GM18909 (cell line): ENCODE data around the gene CRADD.

Source experiments
- ATAC-seq: cut with Tn5 transposase; IDR thresholded peaks from one replicate; pipeline ENCODE4 v1.9.1; 2021; ENCODE audit warnings: mild to moderate bottlenecking; ENCODE audit not compliant: unreplicated experiment, poor library complexity

CRADD gene

GRCh38 chr12:93669452-93669851 lies 7.7 kb upstream of the CRADD start:
- ATAC-seq, result no peak

DNA sequence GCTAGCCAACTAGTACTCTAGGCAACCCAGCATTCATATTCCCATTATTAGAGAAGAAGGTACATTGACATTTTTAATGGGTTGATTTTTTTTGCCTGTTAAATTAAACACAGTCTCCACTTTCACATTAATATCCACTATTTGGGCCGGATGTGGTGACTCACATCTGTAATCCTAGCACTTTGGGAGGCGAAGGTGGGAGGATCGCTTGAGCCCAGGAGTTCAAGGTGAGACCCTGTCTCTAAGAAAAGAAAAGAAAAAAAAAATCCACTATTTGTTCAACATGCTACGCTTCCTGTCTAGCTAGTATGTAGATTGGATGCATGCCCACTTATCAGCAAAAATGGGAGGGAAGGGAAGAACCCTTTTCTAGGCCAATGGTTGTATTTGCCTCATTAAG lies 7.1 kb upstream of the CRADD start:
- no peak for ATAC-seq

GRCh38 chr12:93671044-93671443 lies 6.1 kb upstream of the CRADD start:
- ATAC-seq, result no peak

DNA sequence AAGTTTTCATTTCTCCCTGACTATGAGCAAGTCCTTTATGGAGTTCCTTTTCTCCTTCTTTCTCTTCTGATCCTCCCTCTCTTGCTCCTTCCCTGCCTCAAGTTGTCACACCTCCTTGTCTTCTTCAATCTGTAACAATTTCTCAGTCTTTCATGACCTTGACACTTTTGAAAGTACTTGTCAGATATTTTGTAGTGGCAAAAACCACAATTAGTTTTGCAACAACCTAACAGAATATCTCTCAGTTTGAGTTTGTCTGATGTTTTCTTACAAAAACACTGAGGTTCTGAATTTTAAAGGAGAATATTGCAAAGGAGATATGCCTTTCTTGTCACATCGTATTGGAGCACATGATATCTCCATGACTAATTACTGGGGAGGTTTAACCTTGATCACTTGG lies 4.1 kb upstream of the CRADD start:
- ATAC-seq, result no peak

DNA sequence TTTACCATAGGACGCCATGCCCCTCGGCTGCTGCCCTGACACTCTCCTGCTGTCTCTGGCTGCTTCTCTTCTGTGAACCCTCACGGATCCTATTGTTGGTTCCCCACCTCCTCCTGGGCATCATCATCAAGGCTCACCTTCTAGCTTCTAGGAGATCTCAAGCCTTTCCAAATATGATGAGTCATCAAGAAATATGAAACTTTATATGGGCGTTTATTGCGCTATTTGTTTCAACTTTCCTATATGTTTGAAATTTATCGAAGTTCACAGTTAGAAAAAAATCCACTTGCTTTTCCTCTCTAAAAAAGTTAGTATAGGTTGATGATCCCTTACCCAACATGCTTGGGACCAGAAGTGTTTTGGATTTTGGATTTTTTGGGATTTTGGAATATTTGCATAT lies 2.8 kb upstream of the CRADD start:
- no peak for ATAC-seq

- ATAC-seq, result no peak
Measured at GRCh38 chr12:93676408-93677194, 574 bp upstream of the CRADD start.

- ATAC-seq, result no peak
Measured at GRCh38 chr12:93678779-93679178, 1.6 kb downstream of the CRADD start.

GRCh38 chr12:93679308-93679925 lies 2.2 kb downstream of the CRADD start:
- no peak for ATAC-seq

DNA sequence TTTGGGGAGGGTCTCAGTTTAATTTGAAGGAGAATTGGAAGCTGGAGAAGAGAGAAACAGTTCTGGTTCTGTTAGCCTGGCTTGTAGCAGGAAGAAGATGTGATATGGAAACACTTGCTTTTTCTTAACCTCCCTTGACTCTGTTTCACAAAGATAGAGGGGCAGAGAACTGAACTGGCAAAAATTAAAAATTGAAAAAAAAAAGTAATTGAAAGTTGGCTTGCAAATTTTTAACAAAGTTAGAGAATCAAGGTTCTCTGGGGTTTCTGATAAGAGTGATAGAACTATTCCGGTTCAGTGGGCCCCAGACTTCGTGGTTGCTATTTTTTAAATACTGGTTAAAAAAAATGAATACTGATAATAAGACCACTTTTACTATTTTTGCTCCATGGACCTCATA lies 2.8 kb downstream of the CRADD start:
- no peak for ATAC-seq

- ATAC-seq, result no peak
Measured at GRCh38 chr12:93682846-93683261, 5.7 kb downstream of the CRADD start.

DNA sequence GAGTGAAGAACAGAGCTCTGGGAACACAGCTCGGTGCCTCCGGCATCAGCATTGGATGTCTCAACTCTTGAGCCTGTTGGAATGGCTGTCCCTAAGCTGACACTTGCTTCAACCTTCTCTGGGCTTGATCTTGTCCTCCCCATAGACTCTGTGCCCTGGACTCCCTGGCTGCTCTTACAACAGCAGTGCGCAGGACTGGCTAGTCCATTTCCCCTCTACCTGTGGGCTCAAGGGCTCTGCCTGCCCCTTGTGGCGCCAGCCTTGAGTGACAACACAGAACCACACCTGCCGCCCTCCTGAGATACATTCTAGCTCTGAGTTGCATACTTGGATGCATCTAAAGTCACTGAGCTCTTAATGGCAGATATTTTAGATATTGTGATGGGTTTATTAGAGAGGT lies 6.2 kb downstream of the CRADD start:
- no peak for ATAC-seq

DNA sequence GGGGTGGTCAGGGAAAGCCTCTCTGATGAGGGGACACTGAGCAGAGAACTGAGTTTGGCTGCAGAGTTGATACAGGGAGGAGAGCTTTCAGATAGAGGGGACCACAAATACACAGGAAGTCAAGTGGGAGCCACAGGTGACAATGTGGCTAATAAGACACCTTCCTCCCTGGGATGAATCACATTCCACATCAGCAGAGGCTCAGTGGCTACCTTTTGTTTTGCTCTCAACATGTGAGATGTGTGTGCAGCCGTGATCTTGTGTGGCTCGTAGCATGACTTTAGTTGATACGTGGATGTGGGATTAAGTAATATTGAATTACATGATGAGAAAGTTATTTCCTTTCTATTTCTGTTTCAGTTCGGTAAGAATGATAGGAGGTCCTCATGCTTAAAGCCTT lies 7.5 kb downstream of the CRADD start:
- ATAC-seq, result no peak

DNA sequence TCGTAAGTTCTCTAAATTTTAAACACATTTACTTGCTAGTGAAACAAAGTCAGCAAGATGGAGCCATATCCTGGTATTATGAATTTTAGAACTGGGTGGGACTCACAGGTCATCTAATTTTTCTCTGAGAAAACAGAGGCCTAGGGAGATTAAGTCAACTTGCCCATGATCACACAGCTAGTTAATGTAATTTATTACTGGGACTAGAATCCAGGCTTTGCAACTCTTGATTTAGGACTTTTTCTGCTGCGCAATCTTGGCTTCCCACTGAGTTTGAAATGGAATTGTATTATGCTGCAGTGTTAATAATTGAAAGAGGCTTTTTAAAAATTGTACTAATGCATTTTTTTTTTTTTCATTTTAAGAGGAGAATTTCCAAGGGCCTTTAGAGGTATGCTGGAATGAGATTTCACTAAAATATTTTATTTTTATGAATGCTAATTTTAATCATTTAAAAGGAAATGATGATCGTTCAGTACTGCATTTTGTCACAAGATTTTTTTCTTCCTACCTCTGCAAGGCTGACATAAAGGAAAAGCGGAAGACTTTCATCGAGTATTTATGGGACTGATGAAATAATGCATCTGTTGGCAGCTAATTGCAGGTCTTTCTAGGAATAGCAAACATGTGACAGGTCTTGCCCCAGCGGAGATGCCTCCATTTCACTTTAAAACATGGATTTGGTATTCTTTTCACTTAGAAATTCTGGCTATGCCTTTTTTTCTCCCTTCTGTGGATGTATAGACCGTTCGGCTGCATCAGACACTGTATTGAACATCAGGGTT lies 9.6 kb downstream of the CRADD start:
- no peak for ATAC-seq

GRCh38 chr12:93689076-93689834 lies 12.1 kb downstream of the CRADD start:
- ATAC-seq, result no peak

GRCh38 chr12:93696462-93696861 lies 19.3 kb downstream of the CRADD start:
- ATAC-seq, result no peak

DNA sequence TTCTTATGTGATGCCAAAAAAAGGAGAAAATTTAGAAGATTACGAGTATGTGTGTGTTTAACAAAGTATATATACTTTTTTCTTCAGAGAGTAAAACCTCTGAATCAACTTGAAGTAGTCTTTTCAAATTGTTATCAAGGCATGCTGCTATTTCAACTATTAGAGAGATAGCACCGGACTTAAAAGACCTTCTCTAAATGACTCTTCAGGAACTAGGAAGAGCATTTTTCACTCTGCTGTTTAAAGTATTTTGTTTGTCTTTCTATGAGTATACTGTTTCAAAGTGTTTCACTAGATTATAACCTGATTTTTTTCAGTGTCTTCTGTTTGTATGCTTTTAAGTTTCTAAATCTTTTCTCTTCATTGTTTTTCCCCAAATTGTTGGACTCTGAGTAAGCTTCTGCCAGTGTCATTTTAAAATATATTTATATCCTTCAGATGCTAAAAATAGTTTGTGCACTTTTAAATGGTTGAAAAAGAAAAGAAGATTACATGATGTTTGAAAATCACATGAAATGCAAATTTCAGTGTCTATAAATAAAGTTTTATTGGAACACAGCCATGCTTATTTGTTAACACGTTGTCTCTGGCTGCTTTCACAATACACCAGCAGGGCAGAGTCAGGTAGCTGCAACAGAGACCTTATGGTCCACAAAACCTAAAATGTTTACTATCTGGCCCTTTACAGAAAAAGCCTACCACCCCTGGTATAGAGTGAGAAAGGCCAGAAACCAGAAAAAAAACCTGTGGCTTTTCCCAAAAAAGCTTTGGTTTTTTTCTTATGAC lies 21.3 kb downstream of the CRADD start:
- ATAC-seq, result no peak

DNA sequence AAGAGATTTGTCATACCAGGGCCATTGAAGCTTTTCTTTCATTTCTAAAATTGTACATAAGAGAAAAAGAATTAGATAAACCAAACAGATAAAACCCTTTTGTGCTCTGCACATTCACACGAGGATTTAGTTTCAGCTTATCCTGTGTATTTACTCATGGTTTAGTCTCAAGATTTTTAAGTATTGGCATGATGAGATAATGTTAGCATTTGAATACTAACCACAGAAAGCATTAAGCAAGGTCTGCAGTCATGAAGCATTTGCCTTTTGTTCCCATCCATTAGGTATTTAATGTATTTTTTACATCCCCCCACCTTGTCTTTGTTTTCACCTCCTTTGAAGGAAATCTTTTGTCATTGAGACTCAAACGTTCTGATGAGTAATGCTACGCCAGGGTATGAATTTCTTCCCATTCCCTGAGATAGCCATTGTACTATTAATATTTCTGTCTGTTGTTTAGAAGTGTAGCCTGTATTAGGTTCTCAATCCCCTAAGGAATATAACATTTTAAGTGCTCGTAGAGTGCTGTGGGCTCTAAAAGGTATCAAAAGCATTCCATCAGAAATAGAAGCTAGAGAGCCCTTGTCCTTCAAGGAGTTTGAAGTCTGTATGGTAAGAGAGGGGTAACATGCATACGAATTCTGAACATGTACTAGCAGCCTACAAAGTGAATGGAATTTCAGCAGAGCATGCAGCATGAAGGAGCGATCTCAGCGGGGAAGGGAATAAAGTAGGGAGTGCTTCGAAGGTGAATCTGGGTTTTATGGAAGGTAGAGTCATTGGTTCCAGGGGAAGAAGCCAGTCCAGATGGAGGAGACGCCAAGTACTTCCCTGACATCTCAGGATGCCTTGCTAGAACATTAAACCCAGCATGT lies 22.3 kb downstream of the CRADD start:
- ATAC-seq, result no peak

GRCh38 chr12:93702707-93703315 lies 25.6 kb downstream of the CRADD start:
- no peak for ATAC-seq

DNA sequence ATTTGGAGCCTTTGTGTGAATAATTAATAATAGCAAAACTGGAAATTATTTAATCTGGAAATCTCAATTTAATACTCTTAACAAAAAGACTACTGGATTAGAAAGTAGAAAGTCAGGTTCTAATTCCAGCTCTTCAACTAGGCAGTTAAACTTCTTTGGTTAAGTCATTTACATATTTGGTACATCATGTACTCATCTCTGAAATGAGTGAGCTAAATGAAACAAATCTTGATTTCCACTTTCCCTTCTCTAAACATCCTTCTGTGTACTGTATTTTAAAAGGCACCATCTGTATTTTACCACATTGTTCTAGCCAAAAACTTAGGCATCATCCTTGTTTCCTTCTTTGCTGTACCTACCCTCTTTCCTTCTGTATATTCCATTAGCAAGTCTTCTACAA lies 26.9 kb downstream of the CRADD start:
- ATAC-seq, result no peak
